ENCODE results near the gene KCNV2. TPM values are rescaled to one million over a fixed set of nuclear protein-coding genes. Genes with fewer than 3 reads are reported as not detected.

The KCNV2 gene
- total RNA-seq, 1 donor from 2014 or later = not detected

DNA sequence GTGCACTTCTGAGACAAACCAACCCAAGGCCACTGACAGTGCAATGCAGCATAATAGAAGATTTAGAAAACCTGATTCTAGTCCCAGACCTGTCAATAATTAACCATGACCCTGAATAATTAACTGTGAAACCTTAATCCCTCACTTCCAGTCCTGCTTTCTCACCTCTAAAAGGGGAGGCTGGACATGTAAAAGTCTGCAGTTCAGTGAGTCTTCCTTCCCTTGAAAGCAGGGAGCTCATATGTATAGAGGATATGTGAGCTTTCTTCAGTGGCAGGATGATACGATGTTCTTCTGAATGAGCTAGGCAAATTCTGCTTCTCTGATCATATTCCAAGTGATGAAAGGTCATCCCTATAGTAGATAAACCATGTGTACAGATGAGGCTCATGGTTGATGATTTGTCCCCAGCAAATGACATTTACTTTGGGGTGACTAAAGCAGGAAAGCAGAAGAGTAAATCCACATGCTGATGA, 2.9 kb downstream of the KCNV2 start:
- Histone ChIP-seq H3K36me3 (no peaks in the 10 kb centered on the region), H3K4me3 (no peak overlapping the region), H3K9me3 (no peaks in the 10 kb centered on the region), H3K27ac (no peak overlapping the region), H3K4me1 (no peaks in the 10 kb centered on the region), H3K27me3 (no peaks in the 10 kb centered on the region)
- intact Hi-C loops (cut with DNase I) = loop anchor here (5.0 to 10.0 kb wide), 2 partner anchors 43 to 95 kb away; partner anchors contain the start of gene VLDLR
- TF ChIP-seq, protein P1, sequence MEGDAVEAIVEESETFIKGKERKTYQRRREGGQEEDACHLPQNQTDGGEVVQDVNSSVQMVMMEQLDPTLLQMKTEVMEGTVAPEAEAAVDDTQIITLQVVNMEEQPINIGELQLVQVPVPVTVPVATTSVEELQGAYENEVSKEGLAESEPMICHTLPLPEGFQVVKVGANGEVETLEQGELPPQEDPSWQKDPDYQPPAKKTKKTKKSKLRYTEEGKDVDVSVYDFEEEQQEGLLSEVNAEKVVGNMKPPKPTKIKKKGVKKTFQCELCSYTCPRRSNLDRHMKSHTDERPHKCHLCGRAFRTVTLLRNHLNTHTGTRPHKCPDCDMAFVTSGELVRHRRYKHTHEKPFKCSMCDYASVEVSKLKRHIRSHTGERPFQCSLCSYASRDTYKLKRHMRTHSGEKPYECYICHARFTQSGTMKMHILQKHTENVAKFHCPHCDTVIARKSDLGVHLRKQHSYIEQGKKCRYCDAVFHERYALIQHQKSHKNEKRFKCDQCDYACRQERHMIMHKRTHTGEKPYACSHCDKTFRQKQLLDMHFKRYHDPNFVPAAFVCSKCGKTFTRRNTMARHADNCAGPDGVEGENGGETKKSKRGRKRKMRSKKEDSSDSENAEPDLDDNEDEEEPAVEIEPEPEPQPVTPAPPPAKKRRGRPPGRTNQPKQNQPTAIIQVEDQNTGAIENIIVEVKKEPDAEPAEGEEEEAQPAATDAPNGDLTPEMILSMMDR (IDR thresholded peaks at IDR 0.05) = no peak
- DNase-seq (ENCODE audit: low spot score in 2 of 2) = no peak

DNA sequence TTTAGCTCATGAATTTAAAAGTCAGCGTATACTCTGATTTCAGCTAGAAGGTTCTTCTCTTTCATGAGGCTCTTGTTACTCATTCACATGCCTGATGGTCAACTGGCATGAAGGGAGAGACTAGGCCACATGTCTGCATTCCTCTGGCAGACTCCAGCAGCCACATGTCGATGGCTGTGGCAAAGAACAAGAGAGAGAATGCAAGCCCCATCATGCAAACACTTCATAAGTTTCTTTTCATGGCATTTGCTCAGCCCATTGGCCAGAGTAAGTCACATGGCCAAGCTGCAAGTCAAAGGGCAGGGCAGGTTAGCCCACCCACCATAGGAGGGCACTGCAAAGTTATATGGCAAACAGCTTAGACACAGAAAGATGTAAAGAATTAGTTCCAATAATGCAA, 5.4 kb downstream of the KCNV2 start:
- Histone ChIP-seq H3K27me3 (no peaks in the 10 kb centered on the region), H3K27ac (no peak overlapping the region), H3K36me3 (no peaks in the 10 kb centered on the region), H3K9me3 (no peaks in the 10 kb centered on the region), H3K4me3 (no peak overlapping the region), H3K4me1 (peaks cover 0 to 5% of the 10 kb centered on the region in 2 donors)
- DNase-seq (ENCODE audit: low spot score in 2 of 2) = no peak
- TF ChIP-seq, protein P1 (IDR thresholded peaks at IDR 0.05) = no peak
- intact Hi-C loops (cut with DNase I) = loop anchor here (5.0 to 10.0 kb wide), 2 partner anchors 45 to 98 kb away; partner anchors contain the start of gene VLDLR

DNA sequence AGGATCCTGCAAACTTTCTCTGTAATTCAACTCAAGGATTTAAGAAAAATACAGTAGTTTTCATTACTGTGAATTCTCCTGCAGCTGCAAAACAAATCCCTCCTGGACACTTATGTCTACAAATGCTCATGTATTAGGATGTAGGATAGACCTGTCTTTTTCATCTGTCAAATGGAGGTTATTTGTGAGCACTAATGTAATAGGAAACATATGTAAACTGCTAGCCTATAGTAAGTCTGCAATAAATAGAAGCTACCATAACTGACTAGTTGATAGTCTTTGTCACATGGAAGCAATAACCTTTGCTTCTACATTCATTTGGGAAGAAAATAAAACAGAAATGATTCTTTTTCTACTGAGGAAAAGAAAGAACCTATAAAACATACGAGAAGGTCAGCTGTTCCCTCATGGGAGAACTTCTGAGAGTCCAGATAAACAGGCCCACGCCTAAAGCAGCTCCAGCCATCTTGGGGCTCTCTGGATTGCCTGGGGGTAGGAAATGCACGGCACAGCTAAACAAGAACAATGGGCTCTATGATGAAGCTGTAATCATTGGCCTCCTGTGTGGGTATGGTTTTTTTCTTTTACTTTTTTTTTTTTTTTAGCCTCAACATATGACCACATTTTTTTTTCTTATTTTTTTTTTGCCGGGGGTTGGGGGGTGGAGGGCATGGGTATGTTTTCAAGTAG, 6.2 kb downstream of the KCNV2 start:
- no peak overlapping the region for H3K27ac ChIP-seq
- intact Hi-C loops (cut with DNase I) = loop anchor here (5.0 to 10.0 kb wide), 2 partner anchors 46 to 99 kb away; partner anchors contain the start of gene VLDLR
- TF ChIP-seq, protein P1 (IDR thresholded peaks at IDR 0.05) = no peak
- no peaks in the 10 kb centered on the region for H3K36me3 ChIP-seq
- H3K4me1 ChIP-seq = peaks cover 0 to 6% of the 10 kb centered on the region in 2 donors
- DNase-seq (ENCODE audit: low spot score in 2 of 2) = no peak
- H3K9me3 ChIP-seq = no peaks in the 10 kb centered on the region
- H3K27me3 ChIP-seq = no peaks in the 10 kb centered on the region
- H3K4me3 ChIP-seq = no peak overlapping the region

DNA sequence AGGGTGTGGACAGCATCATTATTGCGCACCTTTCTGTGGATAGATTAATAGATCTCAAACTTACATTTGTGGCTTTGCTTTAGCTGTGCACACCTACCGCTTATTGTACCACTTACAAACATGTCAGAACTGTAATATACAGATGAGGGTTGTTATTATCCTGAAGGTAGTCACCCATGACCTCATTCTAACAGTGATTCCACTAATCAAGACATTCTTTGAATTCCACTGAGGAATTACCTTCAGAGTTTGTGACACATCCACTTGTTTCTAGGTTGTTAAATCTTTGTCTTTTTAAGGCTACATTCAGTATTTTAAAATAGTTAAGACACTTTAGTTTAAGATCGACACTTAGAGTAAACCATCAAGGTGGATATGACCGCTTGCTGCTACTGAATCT, 7.8 kb downstream of the KCNV2 start:
- no peaks in the 10 kb centered on the region for H3K27me3 ChIP-seq
- H3K36me3 ChIP-seq = no peaks in the 10 kb centered on the region
- H3K4me1 ChIP-seq = peaks cover 0 to 6% of the 10 kb centered on the region in 2 donors
- TF ChIP-seq, protein P1 (IDR thresholded peaks at IDR 0.05) = no peak
- no peak overlapping the region for H3K4me3 ChIP-seq
- H3K27ac ChIP-seq = peak overlapping the region; percentile 57
- intact Hi-C loops (cut with DNase I) = loop anchor here (5.0 to 10.0 kb wide), 2 partner anchors 100 to 117 kb away; partner anchors contain the start of genes PUM3 and VLDLR
- H3K9me3 ChIP-seq = no peaks in the 10 kb centered on the region
- no peak for DNase-seq (ENCODE audit: low spot score in 2 of 2)

DNA sequence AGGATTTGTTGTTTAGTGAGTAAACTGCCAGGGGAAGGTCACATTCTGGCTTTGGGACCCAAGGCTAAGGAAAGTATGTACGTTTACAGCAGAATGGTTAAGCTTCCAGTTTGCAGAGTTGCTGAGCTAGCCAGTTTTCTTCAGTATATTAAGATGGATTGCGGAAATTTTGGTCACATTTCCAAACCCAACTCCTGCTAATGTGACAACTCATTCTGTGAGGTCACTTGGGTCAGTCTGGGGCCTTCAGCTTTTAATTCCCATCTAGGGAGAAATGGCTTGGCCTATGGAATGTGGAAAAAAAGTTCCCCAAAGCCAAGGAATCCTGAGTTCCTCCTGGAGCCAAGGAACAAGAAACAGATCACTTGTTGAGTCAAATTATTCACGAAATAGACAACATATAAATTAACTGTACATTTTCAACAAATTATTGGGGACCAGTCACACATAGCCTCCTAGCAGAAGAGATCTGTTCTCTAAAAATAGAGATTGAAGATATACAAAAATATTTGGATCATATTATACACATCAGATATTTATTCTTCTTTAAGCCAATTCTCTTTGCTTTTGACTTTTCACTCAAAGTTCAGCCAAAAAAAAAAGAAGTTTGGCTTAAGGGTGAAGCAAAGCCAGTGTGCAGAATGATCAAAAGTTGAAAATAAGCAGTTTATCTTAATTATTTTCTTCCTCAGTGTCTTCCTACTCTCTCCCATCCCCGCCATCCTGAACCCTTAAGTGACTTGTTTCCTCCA, 8.8 kb downstream of the KCNV2 start:
- DNase-seq (ENCODE audit: low spot score in 2 of 2) = no peak
- TF ChIP-seq, protein P1 (IDR thresholded peaks at IDR 0.05) = no peak
- Histone ChIP-seq H3K4me1 (peaks cover 0 to 6% of the 10 kb centered on the region in 2 donors), H3K36me3 (no peaks in the 10 kb centered on the region), H3K27me3 (no peaks in the 10 kb centered on the region), H3K27ac (peak overlapping the region; percentile 57), H3K9me3 (no peaks in the 10 kb centered on the region), H3K4me3 (no peak overlapping the region)
- intact Hi-C loops (cut with DNase I) = loop anchor here (5.0 to 10.0 kb wide), 2 partner anchors 101 to 116 kb away; partner anchors contain the start of genes PUM3 and VLDLR
